GM23338 (cell line): ENCODE data around the gene RAB25. TPM values are rescaled to one million over a fixed set of nuclear protein-coding genes. Genes with fewer than 3 reads are reported as not detected.

Source experiments
- CREB1 ChIP-seq: fragments of 250-450 bp; sonication (Bioruptor Pico); IDR thresholded peaks from 2 replicates; pipeline ENCODE4 v1.5.0; 2020; ENCODE audit warnings: low read depth, mild to moderate bottlenecking, moderate library complexity
- EZH2 ChIP-seq: fragments of 200-600 bp; sonication (generic); IDR thresholded peaks from one replicate; pipeline ENCODE4 v1.8.0; 2017; ENCODE audit warnings: antibody characterized with exemption, mild to moderate bottlenecking, low read depth; ENCODE audit not compliant: unreplicated experiment
- EZH2phosphoT487 ChIP-seq: fragments of 200-600 bp; sonication (generic); IDR thresholded peaks from one replicate; pipeline ENCODE4 v1.8.1; 2018; ENCODE audit warnings: antibody characterized with exemption; ENCODE audit not compliant: unreplicated experiment
- JUNB ChIP-seq: IDR thresholded peaks from one replicate; pipeline ENCODE4 v1.6.1; 2016; ENCODE audit warnings: antibody characterized with exemption; ENCODE audit not compliant: unreplicated experiment
- NANOG ChIP-seq: IDR thresholded peaks from 2 replicates; pipeline ENCODE4 v1.6.1; 2016; ENCODE audit warnings: antibody characterized with exemption, borderline replicate concordance
- POLR2AphosphoS5 ChIP-seq: IDR thresholded peaks from 2 replicates; pipeline ENCODE4 v1.6.1; 2016; ENCODE audit warnings: antibody characterized with exemption, low read depth
- REST ChIP-seq: IDR thresholded peaks from one replicate; pipeline ENCODE4 v1.6.1; 2018; ENCODE audit warnings: antibody characterized with exemption; ENCODE audit not compliant: unreplicated experiment
- STAT1 ChIP-seq: IDR thresholded peaks from one replicate; pipeline ENCODE4 v1.6.1; 2016; ENCODE audit warnings: antibody characterized with exemption; ENCODE audit not compliant: unreplicated experiment
- ZNF114 ChIP-seq: fragments of 250-450 bp; sonication (Bioruptor Pico); IDR thresholded peaks from 2 replicates; pipeline ENCODE4 v1.5.0; 2020; ENCODE audit warnings: mild to moderate bottlenecking, moderate library complexity
- ZNF462 ChIP-seq: fragments of 250-450 bp; sonication (Bioruptor Pico); IDR thresholded peaks from 2 replicates; pipeline ENCODE4 v1.5.0; 2020; ENCODE audit warnings: mild to moderate bottlenecking, moderate library complexity
- polyA plus RNA-seq: library from polyadenylated mRNA; unstranded; fragments of >200 nt; fragmentation: Nextera tagmentation; extraction: Ambion mirVana; gene quantifications from 2 replicates; pipeline ENCODE4 v1.2.1, GENCODE V29; 2016
- total RNA-seq: library from RNA; depleted of rRNA; stranded (reverse); fragments of >200 nt; shearing (Covaris generic); gene quantifications from 2 replicates; pipeline ENCODE4 v1.2.3, GENCODE V29; 2014
- TF ChIP-seq, protein P1 (sequence below), 2 experiments: fragments of 200-600 bp in 1 of 2; sonication (generic) in 1 of 2; conservative IDR thresholded peaks; 2 replicates each; pipeline versions ENCODE4 v1.5.1 to v1.6.1; 2016 to 2017; ENCODE audit warnings: antibody characterized with exemption in 2 of 2, low read depth in 2 of 2, mild to moderate bottlenecking in 2 of 2, moderate library complexity in 1 of 2

RAB25 gene
- total and polyA plus RNA-seq, 2 experiments from 2014 or later: 30.0 to 42.7 TPM

- TF ChIP-seq ZNF462 (CRISPR knock-in tag) (no peak), JUNB (no peak), STAT1 (no peak), NANOG (no peak), CREB1 (CRISPR knock-in tag) (peak; percentile 70), EZH2 (no peak), EZH2phosphoT487 (no peak), ZNF114 (CRISPR knock-in tag) (no peak), REST (no peak), POLR2AphosphoS5 (peak; percentile 93)
- TF ChIP-seq, protein P1, sequence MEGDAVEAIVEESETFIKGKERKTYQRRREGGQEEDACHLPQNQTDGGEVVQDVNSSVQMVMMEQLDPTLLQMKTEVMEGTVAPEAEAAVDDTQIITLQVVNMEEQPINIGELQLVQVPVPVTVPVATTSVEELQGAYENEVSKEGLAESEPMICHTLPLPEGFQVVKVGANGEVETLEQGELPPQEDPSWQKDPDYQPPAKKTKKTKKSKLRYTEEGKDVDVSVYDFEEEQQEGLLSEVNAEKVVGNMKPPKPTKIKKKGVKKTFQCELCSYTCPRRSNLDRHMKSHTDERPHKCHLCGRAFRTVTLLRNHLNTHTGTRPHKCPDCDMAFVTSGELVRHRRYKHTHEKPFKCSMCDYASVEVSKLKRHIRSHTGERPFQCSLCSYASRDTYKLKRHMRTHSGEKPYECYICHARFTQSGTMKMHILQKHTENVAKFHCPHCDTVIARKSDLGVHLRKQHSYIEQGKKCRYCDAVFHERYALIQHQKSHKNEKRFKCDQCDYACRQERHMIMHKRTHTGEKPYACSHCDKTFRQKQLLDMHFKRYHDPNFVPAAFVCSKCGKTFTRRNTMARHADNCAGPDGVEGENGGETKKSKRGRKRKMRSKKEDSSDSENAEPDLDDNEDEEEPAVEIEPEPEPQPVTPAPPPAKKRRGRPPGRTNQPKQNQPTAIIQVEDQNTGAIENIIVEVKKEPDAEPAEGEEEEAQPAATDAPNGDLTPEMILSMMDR (conservative IDR thresholded peaks at IDR 0.05; ENCODE audit: low read depth in 2 of 2): 0 out of 4 replicates have a peak, but pooled peaks of 1 of the 2 experiments have one; percentile 4
Observed at GRCh38 chr1:156054500-156055280, 6.3 kb upstream of the RAB25 start, which contains the start of gene LAMTOR2 (continued).
